SH-SY5Y (cell line): ENCODE data around the gene PRRX2.

Experiments
- GATA2 ChIP-seq: IDR thresholded peaks from 2 replicates; pipeline ENCODE4 v1.6.1; 2011; ENCODE audit warnings: mild to moderate bottlenecking, low read depth, low read length
- GATA3 ChIP-seq: IDR thresholded peaks from 2 replicates; pipeline ENCODE4 v1.6.1; 2011; ENCODE audit warnings: low read depth, mild to moderate bottlenecking, low read length, moderate library complexity

PRRX2 gene

DNA sequence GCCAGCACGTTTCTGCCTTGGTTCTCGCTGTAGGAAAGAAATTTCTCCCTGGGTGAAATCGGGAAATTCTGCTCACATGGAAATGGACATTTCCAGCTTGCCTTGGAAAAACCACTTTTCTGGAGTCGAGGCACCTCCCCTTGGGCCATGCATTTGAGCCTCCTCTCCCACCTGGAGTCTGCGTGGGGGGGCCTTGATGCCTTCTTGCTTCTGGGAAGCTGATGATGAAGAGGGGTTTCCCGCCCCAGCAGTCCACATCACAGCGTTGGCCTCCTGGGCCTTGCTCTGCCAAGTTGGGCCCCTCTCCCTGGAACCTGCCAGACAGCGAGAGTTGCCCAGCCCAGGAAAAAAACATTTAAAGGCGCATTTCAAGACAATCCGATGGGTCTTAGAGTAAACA is 21.7 kb upstream of the PRRX2 start:
- TF ChIP-seq GATA3 (no peak), GATA2 (no peak)

DNA sequence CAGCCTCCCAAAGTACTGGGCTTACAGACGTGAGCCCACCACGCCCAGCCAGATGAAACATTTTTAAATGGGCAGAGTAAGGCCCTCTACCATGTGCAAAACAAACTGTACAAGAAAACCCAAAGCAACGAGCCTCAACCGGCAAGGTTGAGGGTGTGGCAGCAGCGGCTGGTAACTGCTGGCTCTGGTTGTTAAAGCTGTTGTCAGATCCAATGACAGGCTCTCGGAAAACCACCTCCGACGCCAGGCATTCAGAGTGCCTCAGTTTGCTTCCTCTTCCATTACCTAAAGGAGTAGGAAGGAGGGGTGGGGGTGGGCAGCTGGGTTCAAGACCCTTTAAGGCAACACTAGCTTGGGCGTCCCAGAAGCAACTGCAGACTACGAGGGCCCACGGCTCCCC is 21.1 kb upstream of the PRRX2 start:
- TF ChIP-seq GATA3 (no peak), GATA2 (no peak)

DNA sequence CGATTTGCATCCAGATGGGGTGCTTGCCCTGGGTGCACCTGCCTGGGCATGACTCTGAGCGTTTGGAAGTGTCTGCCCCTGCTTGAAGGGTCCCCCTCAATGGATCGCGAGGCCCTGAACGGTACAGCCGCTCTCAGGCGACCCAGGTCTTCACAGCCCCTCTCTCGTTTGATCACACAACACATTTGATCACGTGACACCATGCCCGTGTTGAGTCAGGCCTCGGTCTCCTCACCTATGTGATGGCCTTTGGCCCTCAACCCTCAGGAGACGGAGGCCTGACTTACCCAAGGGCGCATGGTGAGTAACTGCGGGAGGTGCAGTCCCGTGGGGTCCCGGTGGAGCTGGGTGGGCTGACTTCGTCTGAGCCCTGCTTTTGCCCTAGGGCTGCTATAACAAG is 20.5 kb upstream of the PRRX2 start:
- TF ChIP-seq GATA3 (no peak), GATA2 (no peak)

DNA sequence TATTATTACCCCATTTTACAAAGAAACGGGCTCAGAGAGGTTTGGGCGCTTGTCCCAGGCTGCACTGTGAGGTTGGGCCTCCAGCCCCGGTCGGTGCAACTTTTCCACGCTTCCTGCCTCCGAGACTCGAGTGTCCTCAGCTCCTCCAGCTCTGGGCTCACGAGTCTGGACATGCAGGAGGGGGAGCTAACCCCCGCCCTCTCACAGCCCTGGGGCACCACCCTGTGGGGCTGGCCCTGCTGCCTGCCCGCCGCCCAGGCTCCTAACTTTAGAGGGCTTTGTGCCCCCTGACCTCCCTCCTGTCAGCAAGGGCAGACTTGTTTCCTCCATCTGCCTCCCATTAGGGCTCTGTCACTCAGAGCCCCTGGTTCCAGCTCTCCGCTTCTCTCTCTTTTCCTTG is 19.2 kb upstream of the PRRX2 start:
- no peak for TF ChIP-seq GATA3
- TF ChIP-seq GATA2, result no peak

DNA sequence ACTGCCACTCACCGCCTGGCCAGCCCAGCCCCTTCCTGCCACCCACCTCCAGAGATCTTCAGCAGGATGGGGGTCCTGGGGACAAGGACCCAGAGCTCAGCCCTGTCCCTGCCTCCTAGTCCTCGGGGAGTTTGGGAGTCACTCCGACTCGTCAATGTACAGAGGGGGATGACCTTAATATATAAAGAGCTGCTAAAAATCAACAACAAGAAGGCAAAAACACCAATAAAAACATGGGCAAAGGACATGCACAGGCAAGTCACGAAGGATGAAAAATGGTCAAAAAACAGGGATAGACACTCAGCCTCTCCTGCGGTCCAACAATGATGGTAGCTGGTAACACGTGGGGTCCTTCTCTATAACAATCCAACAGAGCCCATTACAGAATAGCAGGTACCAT is 18.8 kb upstream of the PRRX2 start:
- TF ChIP-seq GATA2 (no peak), GATA3 (no peak)

DNA sequence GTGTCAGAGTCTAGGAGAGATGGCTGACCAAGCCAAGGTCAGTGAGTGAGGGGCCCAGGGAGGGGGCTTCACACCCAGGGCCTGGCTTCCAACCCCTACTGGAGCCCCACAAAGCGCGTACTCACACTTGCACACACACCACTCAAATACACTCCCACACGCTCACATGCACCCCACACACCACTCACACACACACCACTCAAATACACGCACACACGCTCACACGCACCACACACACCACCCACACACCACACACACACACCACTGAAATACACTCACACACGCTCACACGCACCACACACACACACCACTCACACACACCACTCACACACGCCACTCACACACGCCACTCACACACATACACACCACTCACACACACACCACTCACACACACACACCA is 17.8 kb upstream of the PRRX2 start:
- TF ChIP-seq GATA3, result no peak
- TF ChIP-seq GATA2, result no peak

DNA sequence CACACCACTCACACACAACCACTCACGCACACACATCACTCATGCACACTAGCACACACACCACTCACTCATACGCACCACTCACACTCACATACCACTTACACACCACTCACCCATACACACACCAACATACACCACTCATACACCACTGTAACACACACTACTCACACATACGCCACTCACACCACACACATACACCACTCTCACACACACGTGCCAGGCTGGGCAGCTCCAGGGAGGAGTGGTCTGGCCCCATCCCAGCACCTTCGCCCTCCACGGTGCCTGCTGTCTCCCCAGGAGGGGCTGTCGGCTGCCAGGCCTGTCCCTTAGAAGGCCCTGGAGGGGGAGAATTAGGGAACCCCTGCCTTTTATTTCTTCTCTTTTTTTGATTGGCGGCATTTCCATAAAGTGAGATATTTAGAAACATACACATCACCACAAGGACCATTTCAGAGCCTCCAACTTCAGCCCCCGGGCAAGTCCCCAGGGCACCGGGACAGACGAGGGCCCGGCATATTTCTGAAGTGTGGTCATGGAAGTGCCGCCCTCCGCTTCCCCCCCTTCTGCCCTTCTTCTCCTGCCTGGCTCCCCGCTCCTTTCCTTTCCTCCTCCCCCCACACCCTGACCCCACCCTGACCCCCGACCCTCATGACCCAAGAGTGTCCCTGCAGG is 17.2 kb upstream of the PRRX2 start:
- TF ChIP-seq GATA3 (no peak), GATA2 (no peak)

DNA sequence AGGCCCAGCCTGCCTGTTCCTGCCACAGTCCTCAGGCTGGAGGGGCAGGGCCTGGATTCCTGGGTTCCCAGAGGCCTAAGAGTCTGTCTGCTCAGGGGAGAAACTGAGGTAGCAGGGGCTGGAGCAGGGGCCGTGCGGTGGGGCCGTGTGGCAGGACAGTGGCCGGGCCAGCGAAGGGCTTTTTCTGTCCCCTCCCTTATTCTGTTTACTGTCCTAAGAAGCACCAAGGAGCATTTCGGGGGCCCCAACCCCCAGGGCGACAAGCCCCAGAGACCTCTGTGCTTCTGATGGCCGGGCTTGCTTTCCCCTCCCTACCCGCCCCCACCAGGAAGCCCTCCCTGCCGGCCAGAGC is 16.7 kb upstream of the PRRX2 start:
- TF ChIP-seq GATA3 (no peak), GATA2 (no peak)

DNA sequence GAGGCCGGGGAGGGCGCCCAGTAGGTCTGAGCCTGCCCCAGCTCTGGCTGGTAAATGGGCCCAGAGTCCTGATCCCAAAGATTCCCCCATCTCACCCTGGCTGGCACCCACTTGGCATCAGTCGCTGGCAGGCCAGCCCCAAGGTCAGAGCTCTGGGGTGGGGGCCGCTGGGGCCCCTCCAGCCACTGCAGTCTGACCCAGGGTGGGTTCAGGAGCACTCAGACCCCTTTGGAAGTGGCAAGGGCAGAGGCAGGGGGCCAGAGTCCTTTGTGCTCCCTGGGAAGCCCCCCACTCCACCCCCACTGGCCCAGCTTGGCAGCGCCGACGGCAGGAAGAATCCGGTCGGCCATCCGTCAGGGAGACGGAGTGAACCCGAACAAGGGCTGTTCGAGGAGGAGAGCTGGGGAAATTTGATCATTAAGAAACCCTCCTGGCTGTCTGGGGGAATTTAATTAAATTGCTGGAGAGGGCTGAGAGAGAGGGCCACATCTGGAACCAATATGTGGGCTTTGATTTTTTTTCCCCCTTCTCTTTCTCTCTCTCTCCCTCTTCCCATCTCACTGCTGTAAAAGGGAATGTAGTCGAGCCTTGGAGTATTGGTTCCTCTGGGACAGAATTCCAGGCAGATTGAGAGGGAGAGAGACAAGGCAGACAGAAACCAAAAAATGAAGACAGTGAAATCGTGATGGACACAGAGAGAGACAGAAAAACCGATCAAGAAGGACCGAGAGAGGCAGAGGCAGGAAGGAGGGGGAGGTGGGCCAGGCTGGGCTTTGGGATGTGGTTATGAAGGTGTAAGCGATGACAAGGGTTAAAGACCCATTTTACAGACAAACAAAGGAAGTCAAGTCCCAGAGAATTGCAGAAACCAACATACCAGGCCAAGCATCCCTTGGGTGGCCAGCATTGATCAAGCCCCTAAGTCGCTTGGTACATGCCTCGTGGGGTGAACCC is 15.4 kb upstream of the PRRX2 start:
- no peak for TF ChIP-seq GATA3
- no peak for TF ChIP-seq GATA2

DNA sequence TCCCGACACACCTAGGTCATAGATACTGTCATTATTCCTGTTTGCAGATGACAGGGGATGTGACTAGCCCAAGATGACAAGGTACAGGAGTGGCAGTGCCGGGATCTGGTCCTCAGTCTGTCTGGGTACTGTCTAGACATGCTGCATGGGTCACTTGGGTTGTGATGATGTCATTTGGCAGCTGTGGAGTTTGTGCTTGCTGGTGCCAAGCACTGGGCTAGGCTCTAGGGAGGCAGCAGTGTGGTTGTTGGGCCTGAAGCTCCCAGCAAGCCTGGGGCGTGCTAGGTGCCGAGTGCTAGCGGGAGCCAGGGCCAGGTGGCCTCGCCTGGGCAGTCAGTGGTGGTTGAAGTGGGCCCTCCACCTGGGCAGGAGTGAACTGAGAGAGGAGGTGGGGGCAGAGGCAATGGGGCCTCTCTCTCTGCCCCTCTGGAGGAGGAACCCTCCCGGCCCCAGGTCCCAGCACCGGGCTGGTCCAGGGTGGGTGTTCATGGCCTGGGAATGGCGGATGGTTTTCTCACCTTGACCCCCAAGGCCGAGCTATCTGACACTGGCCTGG is 14.7 kb upstream of the PRRX2 start:
- no peak for TF ChIP-seq GATA2

DNA sequence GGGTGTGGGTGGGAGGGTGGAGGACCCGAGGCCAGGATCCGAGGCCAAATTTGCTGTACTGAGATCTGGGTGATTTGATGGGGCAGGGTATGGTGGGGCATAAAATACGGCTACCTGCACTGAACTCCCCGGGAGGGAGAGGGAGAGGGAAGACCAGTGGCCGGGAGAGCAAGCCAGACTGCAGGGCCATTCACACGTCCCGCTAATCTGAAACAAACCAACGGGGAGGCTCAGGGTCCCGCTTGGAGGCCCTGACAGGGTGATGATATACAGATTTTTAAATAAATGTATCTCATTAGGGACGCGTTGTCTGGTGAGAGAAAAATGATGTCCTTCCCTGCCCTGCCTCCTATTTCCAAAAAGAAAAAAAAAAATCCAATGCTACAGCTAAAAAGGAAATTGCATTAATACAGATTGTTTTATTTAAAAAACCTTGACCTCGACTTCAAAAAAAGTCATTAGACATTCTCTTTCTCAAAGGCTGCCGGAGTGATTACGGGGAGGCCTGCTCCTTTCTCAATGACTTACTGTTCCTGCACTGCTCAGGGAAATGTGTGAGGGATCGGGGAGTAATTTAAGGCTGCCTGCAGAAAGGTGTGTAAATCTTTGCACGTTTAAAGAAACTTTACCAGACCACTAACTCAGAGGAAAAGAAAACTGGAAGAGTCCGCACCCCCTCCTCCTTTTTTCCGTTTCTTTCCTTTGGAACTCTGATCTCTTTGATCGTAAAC is 11.5 kb upstream of the PRRX2 start:
- TF ChIP-seq GATA2 (no peak), GATA3 (no peak)

DNA sequence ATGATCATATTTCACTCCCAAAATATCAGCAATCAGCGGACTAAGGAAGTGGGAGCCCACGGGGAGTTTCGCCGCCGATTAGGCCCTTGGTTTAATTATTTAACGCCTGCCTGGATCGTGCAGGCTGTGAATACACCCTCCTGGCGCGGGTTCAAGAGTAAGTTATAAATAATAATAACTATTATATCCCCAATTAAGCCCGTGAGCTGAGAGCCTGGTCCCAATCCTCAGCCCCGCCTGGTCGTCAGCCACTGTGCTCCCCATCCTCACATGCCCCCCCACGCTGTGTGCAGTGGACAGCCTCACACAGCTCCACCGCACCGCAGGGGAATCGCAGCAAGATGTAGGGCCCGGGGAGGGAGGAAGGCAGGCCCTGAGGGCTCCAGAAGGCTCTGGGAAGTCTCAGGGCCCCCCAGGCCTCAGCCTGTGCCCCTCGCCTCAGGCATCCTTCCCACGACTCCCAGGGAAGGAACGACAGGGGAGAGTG is 10.8 kb upstream of the PRRX2 start:
- TF ChIP-seq GATA3, result no peak
- no peak for TF ChIP-seq GATA2

DNA sequence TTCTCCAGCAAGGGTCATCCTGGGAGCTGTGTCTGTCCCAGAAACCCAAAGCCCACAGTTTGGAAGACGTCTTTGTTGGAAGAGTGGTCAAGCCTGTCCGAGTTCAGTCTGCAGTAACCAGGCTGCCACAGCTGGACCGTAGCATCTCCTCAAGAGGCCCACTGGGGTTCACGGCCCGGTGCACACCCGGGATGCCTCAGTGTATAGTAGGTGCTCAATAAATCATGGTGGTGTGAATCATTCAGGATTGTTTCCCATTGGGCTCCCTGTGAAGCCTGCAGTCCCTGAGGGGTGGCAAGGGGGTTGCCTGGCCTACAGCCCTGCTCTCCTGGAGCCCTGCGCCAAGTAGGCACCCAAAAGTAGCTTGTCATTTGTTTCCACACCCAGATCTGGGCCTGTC is 10.3 kb upstream of the PRRX2 start:
- TF ChIP-seq GATA3 (no peak), GATA2 (no peak)

DNA sequence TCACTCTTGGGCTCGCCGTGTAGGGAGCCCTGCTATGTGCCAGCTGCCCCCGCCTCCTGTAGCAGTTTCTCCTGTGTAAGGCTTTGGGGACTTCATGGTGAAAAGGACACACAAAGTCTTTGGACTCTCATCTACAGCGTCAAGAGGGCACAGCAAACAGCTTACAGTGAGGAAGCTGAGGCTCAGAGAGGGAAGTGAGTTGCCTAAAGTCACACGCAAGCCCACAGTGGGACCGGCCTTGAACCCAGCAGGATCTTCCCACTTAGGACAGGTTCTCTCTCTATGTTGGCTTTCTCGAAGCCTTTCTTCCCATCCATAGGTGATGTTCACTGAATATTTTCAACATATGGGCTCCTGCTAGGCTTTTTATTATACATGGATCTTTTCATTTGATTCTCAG is 9.8 kb upstream of the PRRX2 start:
- TF ChIP-seq GATA2 (no peak), GATA3 (no peak)

DNA sequence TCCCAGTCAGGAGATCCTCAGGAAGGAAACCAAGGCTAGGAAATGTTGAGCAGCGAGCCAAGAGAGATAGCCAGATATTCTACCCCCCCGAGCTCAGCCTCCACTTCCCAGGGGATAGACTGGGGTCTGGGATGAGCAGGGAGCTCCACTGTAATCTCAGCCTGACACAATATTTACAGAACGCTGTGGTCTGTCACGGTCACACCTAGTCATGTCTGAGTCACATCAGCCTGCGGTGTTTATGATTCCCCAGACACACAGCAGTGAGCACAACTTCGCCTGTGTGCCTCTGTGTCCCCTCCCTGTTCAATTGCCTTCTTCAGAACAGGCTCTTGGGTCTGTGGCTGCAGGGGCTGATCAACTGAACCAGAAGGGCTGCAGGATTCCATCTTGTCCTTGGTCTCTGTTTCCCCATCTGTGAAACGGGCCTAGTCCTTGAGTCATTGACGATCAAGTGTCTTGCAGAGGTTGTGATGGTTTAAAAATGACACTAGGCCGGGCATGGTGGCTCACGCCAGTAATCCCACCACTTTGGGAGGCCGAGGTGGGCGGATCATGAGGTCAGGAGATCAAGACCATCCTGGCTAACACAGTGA is 8.6 kb upstream of the PRRX2 start:
- TF ChIP-seq GATA3 (no peak), GATA2 (no peak)
